ENCODE measurements around the gene PITPNM1.
"Not testable (repeated sequence)": the region's sequence is repeated elsewhere in the genome, so short reads cannot be mapped to it uniquely, and the experiment has no call there.

The PITPNM1 gene

GRCh38 chr11:67486481-67487195 lies 18.5 kb downstream of the PITPNM1 start:
- peak; percentile 41 for DNase-seq

DNA sequence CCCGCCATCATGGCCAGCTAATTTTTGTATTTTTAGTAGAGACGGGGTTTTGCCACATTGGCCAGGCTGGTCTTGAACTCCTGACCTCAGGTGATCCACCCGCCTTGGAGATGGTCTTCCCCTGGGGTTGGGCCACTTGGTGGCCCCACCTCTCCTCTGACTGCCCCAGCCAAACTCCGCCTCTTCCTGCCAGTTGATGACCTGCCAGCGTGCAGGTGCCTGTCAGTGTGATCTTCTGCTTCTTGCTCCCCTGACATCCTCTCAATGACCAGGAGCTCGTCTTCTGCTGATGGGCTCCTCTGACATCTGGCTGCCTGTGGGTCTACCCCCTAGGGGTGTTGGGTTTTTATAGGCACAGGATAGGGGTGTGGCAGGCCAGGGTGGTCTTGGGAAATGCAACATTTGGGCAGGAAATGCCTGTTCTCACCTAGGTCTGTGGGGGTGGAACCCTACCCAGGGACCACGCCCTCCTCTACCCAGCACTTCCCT lies 19.2 kb downstream of the PITPNM1 start:
- DNase-seq: peak; percentile 75

DNA sequence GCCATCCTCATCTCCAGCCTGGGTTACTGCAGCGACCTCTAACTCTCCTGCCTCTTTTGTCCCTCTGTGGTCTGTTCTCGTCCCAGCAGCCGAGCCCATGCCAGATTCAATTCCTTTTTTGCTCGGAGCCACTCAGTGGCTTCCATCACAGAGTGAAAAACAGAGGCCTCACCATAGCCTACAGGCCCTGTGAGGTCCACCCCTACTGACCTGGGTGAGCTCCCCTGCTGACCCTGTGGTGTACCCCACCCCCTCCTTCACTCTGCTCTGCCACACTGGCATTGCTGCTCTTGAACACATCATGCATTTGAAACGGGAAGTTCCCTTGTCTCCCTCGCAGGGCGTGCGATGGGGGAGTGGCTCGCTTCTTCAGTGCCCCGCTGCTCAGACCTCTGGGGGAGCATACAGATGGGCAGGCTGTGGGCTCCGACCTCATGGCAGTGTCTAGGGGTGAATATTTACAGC lies 20.3 kb downstream of the PITPNM1 start:
- DNase-seq: peak; percentile 69

DNA sequence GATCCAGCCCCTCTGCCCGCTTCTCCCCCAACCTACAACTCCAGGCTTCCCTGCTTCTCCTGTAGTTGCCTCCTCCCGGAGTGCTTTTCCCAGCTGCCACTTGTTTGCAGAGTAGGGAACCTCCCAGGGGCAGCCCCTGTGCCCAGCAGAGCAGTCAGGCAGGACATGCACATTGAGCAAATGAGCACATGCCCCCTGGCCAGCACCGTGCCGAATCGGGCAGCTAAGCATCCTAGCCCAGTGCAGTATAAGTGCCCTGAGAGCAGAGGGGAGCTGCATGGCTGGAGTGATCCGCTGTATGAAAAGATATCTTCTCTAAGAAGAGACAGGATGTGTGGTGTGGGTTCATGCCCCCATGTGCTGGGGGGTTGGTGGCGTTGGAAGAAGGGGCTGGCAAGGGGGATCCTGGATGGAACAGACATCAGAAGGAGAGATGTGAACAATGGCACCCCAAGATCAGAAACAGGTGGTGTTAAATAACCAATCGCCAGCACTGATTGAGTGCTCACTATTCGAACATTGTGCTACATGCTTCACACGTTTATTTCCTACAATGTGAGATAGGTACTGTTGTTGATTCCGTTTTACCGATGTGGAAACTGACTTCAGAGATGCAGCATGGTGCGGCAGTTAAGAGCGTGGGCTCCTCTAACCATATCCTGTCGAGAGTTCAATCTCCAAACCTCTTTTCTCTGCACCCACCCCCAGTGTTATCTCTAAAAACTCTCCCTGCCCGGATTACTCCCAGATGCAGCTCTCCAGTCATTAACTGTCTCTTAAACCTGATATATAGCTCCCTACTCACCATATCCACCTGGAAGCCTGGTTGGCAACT lies 21.1 kb downstream of the PITPNM1 start:
- DNase-seq: peak; percentile 62

GRCh38 chr11:67482827-67483798 lies 22.1 kb downstream of the PITPNM1 start, which contains the start of gene AIP:
Gene AIP, plus strand, starts transcription at chr11:67483026. Its CDS starts 133 bp downstream, at chr11:67483159.
- peak; percentile 98 for DNase-seq

GRCh38 chr11:67482275-67482826 lies 22.8 kb downstream of the PITPNM1 start:
- no peak for DNase-seq

GRCh38 chr11:67477344-67478050 lies 27.7 kb downstream of the PITPNM1 start:
- not testable (repeated sequence) for DNase-seq

DNA sequence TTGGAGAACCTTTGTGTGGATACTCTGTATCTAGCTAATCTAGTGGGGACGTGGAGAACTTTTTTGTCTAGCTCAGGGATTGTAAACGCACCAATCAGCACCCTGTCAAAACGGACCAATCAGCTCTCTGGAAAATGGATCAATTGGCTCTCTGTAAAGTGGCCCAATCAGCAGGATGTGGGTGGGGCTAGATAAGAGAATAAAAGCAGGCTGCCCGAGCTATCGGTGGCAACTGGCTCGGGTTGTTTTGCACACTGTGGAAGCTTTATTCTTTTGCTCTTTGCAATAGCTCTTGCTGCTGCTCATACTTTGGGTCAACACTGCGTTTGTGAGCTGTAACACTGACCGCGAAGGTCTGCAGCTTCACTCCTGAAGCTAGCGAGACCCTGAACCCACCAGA lies 28.5 kb downstream of the PITPNM1 start:
- not testable (repeated sequence) for DNase-seq

DNA sequence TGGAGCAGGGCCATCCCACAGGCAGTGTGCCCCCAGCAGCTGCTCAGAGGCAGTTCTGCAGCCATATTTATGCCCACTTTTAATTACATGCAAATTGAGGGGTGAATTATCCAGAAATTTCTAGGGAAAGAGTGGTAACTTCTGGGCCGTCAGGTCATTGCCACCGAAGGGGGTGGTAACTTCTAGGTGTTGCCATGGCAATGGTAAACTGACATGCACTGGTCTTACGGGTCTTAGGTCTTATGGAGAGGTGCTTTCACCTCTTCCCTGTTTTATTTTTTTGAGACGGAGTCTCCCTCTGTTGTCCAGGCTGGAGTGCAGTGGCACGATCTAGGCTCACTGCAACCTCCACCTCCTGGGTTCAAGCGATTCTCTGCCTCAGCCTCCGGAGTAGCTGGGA lies 32.3 kb downstream of the PITPNM1 start:
- no peak for DNase-seq

DNA sequence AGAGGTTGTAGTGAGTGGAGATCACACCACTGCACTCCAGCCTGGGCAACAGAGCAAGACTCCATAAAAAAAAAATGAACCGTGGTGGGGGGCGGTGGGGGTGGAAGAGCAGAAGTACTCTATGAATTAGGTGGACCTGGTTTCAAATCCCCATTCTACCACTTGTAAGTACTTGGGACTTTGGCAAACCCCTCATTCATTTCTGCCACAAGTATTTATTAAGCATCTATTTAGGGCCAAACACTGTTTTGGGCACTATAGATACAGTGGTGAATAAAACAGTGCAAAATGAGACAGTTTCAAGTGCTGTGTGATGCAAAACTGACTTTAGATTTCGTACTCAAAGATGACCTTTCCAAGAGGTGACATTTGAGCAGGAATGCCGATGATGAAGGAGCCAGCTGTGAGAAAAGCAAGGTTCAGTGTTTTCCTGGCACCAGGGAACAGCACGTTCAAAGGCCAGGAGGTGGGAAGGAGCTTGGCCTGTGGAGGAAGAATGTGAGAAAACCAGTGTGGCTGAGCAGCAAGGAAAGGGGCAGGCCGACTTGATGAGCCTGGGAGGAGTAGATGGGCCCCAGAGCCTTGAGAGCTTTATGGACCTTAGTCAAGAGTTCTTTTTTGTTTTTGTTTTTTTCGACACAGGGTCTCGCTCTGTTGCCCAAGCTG lies 34.7 kb downstream of the PITPNM1 start:
- no peak for DNase-seq

DNA sequence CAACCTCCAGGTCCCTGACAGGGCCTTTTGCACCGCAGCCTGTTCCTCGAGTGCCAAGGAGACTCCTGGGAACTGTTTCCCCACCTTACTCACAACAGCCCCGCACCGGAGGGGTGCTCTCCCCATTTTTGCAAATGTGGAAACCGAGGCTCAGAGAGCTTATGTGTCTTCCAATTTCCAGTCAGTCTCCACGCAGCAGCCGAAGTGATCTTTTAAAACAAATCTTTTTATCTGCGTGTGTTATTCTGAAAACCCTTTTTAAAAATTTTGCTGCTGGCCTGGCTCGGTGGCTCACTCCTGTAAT lies 35.7 kb downstream of the PITPNM1 start:
- DNase-seq: no peak

DNA sequence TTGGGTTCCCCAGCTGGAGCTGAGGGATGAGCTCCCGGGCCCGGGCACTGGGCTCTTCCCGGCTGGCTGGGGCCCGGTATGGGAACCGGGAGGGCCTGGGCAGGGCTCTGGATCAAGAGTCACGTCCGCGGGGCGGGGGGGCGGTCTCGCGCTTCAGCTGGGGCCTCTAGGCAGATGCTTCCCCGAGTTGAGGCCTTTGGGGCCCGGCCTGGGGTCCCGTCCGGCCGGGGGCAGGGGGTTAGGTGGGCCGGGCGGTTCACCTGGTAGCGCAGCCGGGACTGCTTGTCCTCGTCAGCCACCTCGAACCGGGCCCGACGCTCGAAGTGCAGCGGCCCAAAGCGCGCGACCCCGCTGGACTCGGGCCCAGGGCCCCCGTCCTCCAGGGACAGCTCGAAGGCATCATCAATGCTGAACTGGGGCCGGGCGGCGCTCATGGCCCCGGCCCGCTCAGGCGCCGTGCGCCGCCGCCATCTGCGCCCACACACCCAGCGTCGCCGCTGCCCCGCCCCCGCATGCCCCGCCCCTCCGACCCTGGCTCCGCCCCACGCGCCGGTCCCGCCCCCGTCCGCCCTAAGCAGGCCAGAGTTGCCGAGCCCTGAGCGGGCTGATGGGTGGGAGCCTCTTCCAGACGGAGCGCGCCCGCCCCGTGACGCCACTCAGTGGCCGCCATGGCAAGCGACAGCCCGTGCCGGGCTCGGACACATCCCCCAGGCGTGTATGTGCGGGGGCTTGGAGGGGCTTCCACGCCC lies 36.2 kb downstream of the PITPNM1 start, which contains the start of gene TMEM134:
Gene TMEM134 (minus strand): TSS at position 493 of the 749 bp plus-strand sequence. CDS start 59 bp downstream, at position 434.
- peak; percentile 93 for DNase-seq

GRCh38 chr11:67468456-67468758 lies 36.8 kb downstream of the PITPNM1 start:
- DNase-seq: no peak

DNA sequence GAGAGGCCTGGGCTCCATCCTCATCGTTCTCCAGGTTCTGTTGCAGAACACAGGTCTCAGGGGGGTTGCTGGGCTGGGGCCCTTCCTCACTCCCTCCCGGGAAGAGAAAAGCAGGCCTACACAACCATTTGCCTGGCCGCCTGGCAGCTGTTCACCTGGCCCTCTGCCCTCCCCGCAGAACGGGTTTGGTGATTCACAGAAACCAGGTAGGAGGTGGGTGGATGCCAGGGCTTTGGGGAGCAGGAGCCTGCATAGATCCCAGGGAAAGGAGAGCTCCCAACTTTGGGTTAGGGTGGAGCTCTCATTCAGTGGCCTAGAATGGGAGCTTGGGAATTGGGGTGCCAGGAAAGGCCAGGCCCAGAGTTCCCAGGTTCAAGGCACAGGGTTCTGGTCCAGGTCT lies 37.1 kb downstream of the PITPNM1 start:
- DNase-seq: no peak

- no peak for DNase-seq
Measured at GRCh38 chr11:67466962-67467771, 38.0 kb downstream of the PITPNM1 start.

DNA sequence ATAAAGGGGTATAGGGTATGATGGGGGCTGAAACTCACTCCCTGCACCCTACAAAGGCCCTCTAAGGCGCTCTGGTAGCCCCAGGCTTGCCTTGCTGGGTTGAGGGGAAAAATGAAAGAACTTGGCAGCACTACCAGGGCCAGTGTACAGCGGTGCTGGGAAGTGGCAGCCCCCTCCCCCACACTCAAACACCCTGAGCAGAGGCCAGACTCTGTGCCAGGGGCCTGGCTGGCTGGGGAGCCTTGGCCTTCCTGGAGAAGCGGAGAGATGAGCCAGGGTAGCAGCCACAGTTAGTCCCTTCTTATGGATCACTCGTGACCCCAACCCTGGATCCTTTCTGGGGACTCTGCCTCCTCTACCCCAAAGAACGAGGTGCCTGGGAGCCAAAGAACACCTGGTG lies 38.8 kb downstream of the PITPNM1 start:
- no peak for DNase-seq

GRCh38 chr11:67465530-67465929 lies 39.6 kb downstream of the PITPNM1 start:
- not testable (repeated sequence) for DNase-seq

- no peak for DNase-seq
Measured at GRCh38 chr11:67465189-67465510, 40.0 kb downstream of the PITPNM1 start.

DNA sequence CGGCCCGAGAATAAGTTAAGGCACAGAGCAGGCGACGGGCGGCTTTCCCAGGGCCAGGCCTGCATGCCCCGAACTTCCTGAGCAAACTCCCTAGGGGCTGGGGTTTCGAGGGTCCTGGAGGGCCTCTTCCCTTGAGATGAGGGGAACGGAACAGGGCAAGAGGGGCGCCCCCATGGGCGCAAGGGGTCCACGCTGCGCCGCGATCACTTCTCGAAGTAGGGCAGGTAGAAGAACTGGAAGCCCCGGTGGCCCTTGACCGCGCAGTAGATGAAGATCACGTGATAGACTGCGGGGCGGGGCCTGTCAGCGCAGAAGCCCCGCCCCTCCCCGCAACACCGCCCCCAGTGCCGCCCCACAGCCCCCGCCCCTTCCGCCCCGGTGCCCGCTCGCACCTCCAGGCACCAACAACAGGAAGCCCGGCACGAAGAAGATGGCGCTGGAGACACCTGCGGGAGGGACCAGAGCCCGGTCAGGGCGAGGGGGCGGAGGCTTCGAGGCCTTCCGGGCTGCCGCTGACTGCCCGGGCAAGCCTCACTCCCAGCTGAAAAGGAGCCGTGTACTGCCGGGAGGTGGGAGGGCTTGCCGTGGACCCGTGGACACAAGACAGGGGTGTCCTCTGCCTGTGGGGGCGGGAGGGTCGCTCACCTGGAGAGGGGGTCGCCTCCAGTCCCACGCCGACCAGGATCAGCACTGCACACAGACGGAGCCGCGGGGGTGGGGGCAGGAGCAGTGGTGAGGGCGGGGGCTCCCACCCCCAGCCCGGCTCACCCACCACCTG lies 40.6 kb downstream of the PITPNM1 start:
- DNase-seq: peak; percentile 96
